RCC 7860 (cell line): ENCODE measurements around the gene METTL6.
"Not testable (repeated sequence)": the region's sequence is repeated elsewhere in the genome, so short reads cannot be mapped to it uniquely, and the experiment has no call there.

Source experiments
- DNase-seq: peaks from one replicate; pipeline ENCODE4 v3.0.0-alpha.2; 2015; ENCODE audit warnings: low spot score
- FAIRE-seq: peaks from 2 replicates; lab custom pipeline; 2012; peaks lifted over from hg19 to GRCh38; lab: Jason Lieb, UNC

METTL6 gene

GRCh38 chr3:15377961-15378791 is 49.2 kb downstream of the METTL6 start:
- DNase-seq (peak; percentile 77), FAIRE-seq (peak; percentile 75)

GRCh38 chr3:15375461-15376000 is 51.8 kb downstream of the METTL6 start:
- DNase-seq = no peak
- no peak for FAIRE-seq

GRCh38 chr3:15372918-15373317 is 54.4 kb downstream of the METTL6 start:
- FAIRE-seq (no peak), DNase-seq (no peak)

DNA sequence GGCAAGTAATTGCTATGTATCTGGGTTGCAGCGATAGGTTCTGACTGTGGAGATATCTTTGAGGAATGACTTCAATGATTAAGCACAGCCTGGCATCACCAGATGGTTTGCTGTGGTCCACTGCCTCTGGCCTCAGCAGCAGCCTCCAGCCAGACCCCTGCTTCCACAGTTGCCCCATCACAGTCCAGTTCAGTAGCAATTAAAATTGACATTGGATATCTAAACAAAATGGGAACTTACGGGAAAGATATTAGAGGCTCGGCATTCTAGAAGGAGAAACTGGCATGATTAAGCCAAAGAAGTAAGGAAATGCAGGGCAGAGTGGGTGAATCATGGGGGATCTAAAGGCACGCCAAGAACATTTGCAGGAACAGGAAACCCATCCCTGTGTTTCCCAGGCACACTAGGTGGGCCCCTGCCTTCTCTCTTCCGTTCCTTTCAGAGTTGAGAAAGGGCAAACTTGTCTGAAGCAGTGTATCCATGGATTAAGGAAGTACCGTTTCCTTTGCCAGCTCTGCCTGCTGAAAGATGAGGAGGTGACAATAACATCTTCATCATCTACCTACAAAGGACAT is 58.7 kb downstream of the METTL6 start:
- DNase-seq (no peak), FAIRE-seq (no peak)

GRCh38 chr3:15367059-15367458 is 60.3 kb downstream of the METTL6 start:
- DNase-seq (no peak), FAIRE-seq (no peak)

DNA sequence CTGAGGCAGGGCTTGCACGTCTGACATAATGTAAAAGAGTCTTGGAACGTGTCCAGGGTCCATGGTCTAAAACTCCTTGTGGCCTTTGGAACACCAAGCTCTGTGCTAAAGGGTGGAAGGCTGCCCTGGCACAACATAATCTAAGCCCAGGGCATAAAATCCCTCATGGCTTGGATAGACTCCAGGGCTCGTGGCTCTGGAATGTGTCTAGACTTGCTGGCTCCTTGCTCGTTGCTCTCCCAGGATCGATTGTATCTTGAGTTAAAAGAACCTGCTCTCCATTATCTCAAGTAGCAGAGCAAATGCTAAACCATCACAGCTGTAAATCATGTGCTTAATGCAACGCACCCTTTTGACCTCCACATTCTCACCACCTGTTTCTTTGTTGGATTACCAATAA is 63.3 kb downstream of the METTL6 start:
- FAIRE-seq, DNase-seq: not testable (repeated sequence)

GRCh38 chr3:15361494-15362214 is 65.7 kb downstream of the METTL6 start:
- no peak for FAIRE-seq
- peak; percentile 27 for DNase-seq

- DNase-seq (no peak), FAIRE-seq (no peak)
Observed at GRCh38 chr3:15360788-15361493, 66.4 kb downstream of the METTL6 start.
